ENCODE results near the gene NPR1.
"Not testable (repeated sequence)": the region's sequence is repeated elsewhere in the genome, so short reads cannot be mapped to it uniquely, and the experiment has no call there.

NPR1 gene

GRCh38 chr1:153649137-153649862 lies 29.2 kb upstream of the NPR1 start:
- DNase-seq, result peak in 1 of 56 donors; percentile 19

- peak in 53 of 56 donors; percentile 26 to 90 (median 66) for DNase-seq
Measured at GRCh38 chr1:153649863-153650235, 28.6 kb upstream of the NPR1 start.

DNA sequence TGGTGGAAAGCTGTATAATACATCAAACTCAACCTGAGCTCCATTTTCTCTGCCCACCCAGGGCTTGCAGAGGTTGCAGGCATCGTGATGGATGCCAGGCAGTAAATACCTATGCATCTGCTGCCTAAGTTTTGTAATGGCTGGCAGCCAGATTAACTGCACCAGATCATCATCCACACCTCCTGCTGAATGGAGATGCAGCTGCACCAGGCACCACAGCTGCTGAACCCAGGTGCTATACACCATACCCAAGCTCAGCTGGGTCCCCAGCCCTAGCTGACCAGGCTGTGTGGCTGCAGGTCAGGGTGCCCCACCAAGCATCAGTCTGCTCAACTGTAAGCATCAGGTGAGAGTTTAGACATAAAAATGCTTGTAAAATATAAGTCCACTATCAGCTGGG lies 26.7 kb upstream of the NPR1 start:
- DNase-seq, result no peak

DNA sequence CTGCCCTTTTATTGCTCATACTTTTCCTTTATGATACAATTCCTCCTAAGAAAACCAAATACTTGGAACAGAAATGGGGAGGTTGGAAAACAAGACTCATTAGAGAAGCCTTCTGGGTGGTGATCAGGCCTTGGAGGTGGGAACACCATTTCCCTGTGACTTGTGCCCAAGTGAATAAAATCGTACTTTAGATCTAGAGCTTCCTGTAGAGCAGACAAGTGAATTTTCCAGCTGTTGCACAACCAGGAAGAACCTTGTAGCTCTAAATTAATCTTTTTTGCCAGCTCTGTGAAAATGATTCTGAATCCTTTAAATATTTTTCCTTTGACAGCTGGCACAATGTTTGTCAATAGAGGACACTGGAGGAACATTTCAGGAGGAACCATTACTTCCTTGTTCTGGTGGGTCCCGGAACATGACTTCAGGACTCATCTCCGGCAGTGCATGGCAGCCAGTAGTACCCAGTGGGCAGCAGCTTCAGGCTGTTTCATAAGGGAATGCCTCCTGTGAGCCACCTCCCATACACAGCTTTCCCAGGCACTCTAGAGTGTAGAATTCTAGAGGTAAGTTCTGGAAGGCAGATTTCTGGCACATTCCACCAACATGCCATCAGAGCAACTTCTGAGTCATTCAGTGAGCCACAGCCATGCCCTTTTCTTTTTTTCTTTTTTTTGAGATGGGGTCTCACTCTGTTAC lies 25.5 kb upstream of the NPR1 start:
- DNase-seq, result no peak

- DNase-seq, result no peak
Measured at GRCh38 chr1:153655333-153655732, 23.2 kb upstream of the NPR1 start.

DNA sequence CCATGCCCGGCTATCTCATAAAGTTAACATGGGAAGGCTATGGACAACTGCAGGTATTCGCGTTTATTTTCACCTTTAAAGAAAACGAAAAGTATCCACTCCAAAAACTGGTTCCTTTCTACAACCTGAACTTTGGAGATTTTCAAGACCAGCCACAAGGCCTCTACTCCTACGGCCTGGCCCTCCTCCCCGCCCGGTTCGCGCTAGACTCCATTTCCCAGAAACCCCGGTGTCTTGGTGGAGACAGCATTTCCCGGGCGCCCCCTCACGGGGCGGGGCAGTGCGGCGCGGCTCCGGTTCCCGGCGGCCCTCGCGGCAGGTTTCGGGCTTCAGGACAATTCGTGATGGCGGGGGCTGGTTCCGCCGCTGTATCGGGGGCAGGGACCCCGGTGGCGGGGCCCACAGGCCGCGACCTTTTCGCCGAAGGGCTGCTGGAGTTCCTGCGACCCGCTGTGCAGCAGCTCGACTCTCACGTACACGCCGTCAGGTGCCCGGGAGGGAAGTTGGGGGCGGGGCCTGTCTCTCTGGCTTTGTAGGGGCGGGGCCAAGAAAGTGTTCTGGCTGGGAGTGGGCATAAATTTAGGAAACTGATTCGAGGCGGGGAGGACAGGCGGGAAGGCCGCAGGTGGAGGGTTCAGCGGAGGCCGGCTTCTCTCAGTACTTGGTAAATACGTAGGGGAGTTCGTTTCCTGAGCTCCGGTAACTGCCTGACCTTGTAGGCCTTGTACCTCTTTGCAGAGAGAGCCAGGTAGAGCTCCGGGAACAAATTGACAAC lies 19.9 kb upstream of the NPR1 start, which contains the start of gene SNAPIN:
Gene SNAPIN (plus strand): TSS at position 304 of the 775 bp plus-strand sequence. CDS start 41 bp downstream, at position 345.
- peak; percentile 47 to 96 (median 85) for DNase-seq

GRCh38 chr1:153659175-153659534 lies 19.3 kb upstream of the NPR1 start:
- DNase-seq, result no peak

GRCh38 chr1:153659656-153660055 lies 18.8 kb upstream of the NPR1 start:
- DNase-seq, result no peak

DNA sequence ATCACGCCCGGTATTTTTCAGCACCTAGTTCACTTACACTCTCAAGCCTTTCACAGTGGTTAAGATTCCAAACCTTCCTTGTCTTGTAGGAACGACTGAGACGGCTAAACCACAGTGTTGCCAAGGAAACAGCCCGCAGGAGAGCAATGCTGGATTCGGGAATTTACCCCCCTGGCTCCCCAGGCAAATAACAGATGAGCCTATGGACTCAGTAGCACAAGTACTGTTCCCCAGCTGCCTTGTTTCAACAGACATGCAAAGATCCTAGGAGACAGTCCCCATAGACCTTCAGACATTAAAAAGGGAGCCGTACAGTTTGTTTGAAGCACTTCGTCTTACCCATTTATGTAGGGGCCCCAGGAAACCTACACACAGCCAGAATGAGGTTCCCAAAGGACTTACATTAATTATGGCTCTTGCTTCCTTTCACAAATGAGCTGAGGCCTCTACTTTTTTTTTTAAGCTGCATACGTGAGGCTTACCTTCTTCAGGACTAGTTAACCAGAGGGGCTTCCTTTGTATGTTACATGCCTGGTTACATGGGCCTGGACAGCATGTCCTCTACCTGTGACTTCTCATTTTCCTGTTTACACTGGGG lies 17.3 kb upstream of the NPR1 start:
- DNase-seq, result no peak

DNA sequence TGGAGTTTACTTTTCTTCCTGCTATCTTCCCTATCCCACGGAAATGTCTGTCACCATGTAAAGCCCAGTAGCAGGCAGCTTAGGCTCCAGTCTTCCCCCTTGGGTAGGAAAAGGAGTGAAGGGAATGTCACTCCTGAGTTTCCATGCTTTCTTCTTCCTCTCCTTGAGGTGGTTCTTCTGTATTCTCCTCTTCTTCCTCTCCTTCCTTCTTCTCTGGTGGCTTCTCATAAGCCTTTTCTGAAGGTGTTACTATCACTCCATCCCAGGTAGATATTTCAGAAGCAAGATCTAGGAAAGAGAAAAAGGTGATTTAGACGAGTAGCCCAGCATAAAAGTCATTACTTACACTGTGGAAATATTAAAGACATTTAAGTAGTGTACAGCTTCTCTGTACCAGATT lies 16.2 kb upstream of the NPR1 start:
- no peak for DNase-seq

GRCh38 chr1:153663211-153663610 lies 15.3 kb upstream of the NPR1 start:
- DNase-seq, result no peak

DNA sequence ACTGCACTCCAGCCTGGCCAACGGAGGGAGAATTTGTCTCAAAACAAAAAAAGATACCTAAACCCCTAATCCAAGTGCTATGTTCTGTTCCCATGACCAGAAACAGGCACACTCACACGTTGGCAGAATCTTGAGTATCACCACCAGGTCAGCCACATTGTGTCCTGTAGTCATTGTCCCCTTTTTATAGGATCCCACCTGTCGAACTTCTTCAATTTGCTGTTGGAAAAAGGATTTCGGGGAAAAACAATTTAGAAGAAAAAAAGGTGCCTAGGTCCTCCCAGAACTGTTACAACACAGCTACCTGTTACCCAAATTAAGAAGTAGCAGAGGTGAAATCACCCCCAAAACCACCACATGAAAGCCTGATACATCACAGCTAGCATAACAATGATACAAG lies 11.0 kb upstream of the NPR1 start:
- no peak for DNase-seq

DNA sequence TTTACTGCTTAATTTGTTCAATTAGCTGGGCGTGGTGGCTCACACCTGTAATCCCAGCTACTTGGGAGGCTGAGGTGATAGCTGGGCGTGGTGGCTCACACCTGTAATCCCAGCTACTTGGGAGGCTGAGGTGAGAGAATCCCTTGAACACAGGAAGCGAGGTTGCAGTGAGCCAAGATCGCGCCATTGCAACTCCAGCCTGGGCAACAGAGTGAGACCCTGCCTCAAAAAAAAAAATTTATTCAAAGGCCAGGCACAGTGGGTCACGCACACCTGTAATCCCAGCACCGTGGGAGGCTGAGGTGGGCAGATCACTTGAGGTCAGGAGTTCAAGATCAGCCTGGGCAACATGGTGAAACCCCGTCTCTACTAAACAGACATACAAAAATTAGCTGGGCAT lies 9.8 kb upstream of the NPR1 start:
- not testable (repeated sequence) for DNase-seq

DNA sequence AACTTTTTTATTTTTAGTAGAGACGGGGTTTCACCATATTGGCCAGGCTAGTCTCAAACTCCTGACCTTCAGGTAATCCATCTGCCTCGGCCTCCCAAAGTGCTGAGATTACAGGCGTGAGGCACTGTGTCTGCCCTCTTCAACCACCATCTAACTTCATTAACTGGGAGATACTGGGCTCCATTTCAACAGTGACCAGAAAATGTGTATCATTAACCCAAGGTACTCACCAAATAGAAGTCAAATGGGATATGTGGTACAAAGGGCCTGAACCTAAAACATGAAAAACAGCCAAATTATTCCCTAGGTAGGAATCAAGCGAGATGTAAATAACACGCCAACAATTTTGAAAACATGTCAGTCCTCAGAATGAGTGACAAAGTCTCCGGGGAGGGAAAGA lies 8.9 kb upstream of the NPR1 start:
- no peak for DNase-seq

- DNase-seq, result no peak
Measured at GRCh38 chr1:153670257-153670858, 8.1 kb upstream of the NPR1 start.

- DNase-seq, result peak; percentile 52 to 98 (median 91)
Measured at GRCh38 chr1:153670859-153671627, 7.4 kb upstream of the NPR1 start, which contains the start of gene ILF2. Gene ILF2, minus strand, starts transcription at chr1:153670993. Its CDS starts 71 bp downstream, at chr1:153670922.

GRCh38 chr1:153671628-153672353 lies 6.7 kb upstream of the NPR1 start:
- DNase-seq, result peak in 8 of 56 donors; percentile 16 to 51 (median 20)

- DNase-seq, result no peak
Measured at GRCh38 chr1:153673511-153673910, 5.0 kb upstream of the NPR1 start.

DNA sequence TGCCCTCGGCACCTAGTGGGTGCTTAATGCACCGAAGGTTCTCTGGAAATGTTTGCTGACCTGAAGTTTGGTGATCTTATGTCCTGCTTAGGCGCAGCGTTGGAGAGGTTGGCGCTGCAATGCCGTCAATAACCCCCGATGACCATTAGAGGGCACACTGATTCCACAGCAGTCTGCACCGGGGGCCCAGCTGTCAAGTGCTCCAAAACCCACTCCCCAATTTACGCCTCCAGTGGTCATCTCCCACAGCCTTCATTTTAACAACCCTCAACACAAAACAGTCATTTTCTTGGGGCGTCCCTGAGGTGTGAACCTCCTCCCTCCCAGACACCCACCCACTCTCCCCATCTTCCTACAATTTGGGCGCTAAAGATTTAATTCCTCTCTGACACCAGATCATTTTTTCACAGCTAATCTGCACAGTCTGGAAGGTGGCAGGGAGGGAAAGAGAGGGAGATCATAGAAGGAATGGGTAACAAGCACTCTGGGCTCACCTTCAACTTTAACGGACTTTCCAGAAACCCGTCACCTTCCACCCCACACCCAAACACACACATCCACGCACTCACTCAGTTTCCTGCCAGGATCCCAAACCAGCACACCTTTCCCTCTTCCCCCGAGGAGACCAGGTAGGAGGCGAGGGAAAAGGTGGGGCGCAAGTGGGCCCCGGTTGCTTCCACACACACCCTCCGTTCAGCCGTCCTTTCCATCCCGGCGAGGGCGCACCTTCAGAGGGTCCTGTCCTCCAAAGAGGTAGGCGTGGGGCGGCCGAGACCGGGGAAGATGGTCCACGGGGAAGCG lies 570 bp upstream of the NPR1 start:
- DNase-seq, result peak in 23 of 56 donors; percentile 3 to 52 (median 16)
